GM23248 (cell line): Measurements from ENCODE around the gene ELK1. TPM values are rescaled to one million over a fixed set of nuclear protein-coding genes. Genes with fewer than 3 reads are reported as not detected.
A peak's percentile ranks its signal among the peaks of the same experiment; 100 is the strongest.

Experiments
- DNase-seq: peaks from one replicate; pipeline ENCODE4 v3.0.0-alpha.2; 2015
- H2AFZ ChIP-seq: fragments of 200-600 bp; sonication (generic); 2 replicates; pipeline ENCODE4 v1.6.1; 2016; ENCODE audit warnings: antibody characterized with exemption
- H3F3A ChIP-seq: fragments of 200-600 bp; sonication (generic); 2 replicates; pipeline ENCODE4 v1.6.1; 2016; ENCODE audit warnings: mild to moderate bottlenecking, antibody characterized with exemption, mixed run types; ENCODE audit not compliant: insufficient read depth
- H3K27ac ChIP-seq: fragments of 200-600 bp; sonication (generic); 2 replicates; pipeline ENCODE4 v1.5.1; 2016; ENCODE audit warnings: mild to moderate bottlenecking
- H3K27me3 ChIP-seq: fragments of 200-600 bp; sonication (generic); replicated peaks from 2 replicates; pipeline ENCODE4 v1.6.1; 2016; ENCODE audit warnings: mild to moderate bottlenecking; ENCODE audit not compliant: insufficient read depth
- H3K36me3 ChIP-seq: fragments of 200-600 bp; sonication (generic); 2 replicates; pipeline ENCODE4 v1.6.1; 2016; ENCODE audit warnings: low read depth, mild to moderate bottlenecking
- H3K4me1 ChIP-seq: fragments of 200-600 bp; sonication (generic); 2 replicates; pipeline ENCODE4 v1.6.1; 2016; ENCODE audit warnings: mild to moderate bottlenecking; ENCODE audit not compliant: insufficient read depth
- H3K4me2 ChIP-seq: fragments of 200-600 bp; sonication (generic); one replicate; pipeline ENCODE4 v1.6.1; 2016; ENCODE audit warnings: mild to moderate bottlenecking; ENCODE audit not compliant: unreplicated experiment
- H3K4me3 ChIP-seq: fragments of 200-600 bp; sonication (generic); 2 replicates; pipeline ENCODE4 v1.5.1; 2016; ENCODE audit warnings: mild to moderate bottlenecking
- H3K79me2 ChIP-seq: fragments of 200-600 bp; sonication (generic); 2 replicates; pipeline ENCODE4 v1.6.1; 2016; ENCODE audit warnings: mild to moderate bottlenecking; ENCODE audit not compliant: insufficient read depth
- H3K9ac ChIP-seq: fragments of 200-600 bp; sonication (generic); 2 replicates; pipeline ENCODE4 v1.6.1; 2016; ENCODE audit warnings: mild to moderate bottlenecking
- H3K9me2 ChIP-seq: fragments of 200-600 bp; sonication (generic); 2 replicates; pipeline ENCODE4 v1.6.1; 2016; ENCODE audit warnings: mixed run types, mild to moderate bottlenecking, moderate library complexity; ENCODE audit not compliant: insufficient read depth
- H3K9me3 ChIP-seq: fragments of 200-600 bp; sonication (generic); one replicate; pipeline ENCODE4 v1.6.1; 2017; ENCODE audit warnings: low read depth
- H4K20me1 ChIP-seq: fragments of 200-600 bp; sonication (generic); 2 replicates; pipeline ENCODE4 v1.6.0; 2016; ENCODE audit not compliant: insufficient read depth
- EZH2 ChIP-seq: fragments of 200-600 bp; sonication (generic); IDR thresholded peaks from 2 replicates; pipeline ENCODE4 v1.6.1; 2018; ENCODE audit warnings: antibody characterized with exemption, mild to moderate bottlenecking; ENCODE audit not compliant: insufficient read depth, poor library complexity, severe bottlenecking
- EZH2phosphoT487 ChIP-seq: fragments of 200-600 bp; sonication (generic); IDR thresholded peaks from 2 replicates; pipeline ENCODE4 v1.6.1; 2018; ENCODE audit warnings: antibody characterized with exemption, moderate library complexity, mild to moderate bottlenecking, low read depth; ENCODE audit not compliant: insufficient read depth
- WGBS, 2 experiments: methylation state at CpG; one replicate each; pipeline ENCODE4 v1.1.6; 2015 to 2017; ENCODE audit warnings: low lambda C conversion rate in 2 of 2, low coverage in 1 of 2; ENCODE audit errors: missing lambda C conversion rate in 2 of 2; 5-methylcytosine and 5-hydroxymethylcytosine counted together
- in situ Hi-C: fragments of 300-500 bp; cut with MboI; formaldehyde crosslinking; loops from 2 replicates; pipeline ENCODE4 v1.15.0; 2020
- polyA plus RNA-seq: library from polyadenylated mRNA; unstranded; fragments of >200 nt; fragmentation: Nextera tagmentation; extraction: Ambion mirVana; gene quantifications from 2 replicates; pipeline ENCODE4 v1.2.1, GENCODE V29; 2016
- total RNA-seq: library from RNA; depleted of rRNA; stranded (reverse); fragments of >200 nt; shearing (Covaris generic); gene quantifications from 2 replicates; pipeline ENCODE4 v1.2.3, GENCODE V29; 2014; rRNA removed

The ELK1 gene, protein sequence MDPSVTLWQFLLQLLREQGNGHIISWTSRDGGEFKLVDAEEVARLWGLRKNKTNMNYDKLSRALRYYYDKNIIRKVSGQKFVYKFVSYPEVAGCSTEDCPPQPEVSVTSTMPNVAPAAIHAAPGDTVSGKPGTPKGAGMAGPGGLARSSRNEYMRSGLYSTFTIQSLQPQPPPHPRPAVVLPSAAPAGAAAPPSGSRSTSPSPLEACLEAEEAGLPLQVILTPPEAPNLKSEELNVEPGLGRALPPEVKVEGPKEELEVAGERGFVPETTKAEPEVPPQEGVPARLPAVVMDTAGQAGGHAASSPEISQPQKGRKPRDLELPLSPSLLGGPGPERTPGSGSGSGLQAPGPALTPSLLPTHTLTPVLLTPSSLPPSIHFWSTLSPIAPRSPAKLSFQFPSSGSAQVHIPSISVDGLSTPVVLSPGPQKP
- total RNA-seq, result 35.3 and 46.6 TPM in 2 replicates
- polyA plus RNA-seq, result 47.7 and 49.5 TPM in 2 replicates

DNA sequence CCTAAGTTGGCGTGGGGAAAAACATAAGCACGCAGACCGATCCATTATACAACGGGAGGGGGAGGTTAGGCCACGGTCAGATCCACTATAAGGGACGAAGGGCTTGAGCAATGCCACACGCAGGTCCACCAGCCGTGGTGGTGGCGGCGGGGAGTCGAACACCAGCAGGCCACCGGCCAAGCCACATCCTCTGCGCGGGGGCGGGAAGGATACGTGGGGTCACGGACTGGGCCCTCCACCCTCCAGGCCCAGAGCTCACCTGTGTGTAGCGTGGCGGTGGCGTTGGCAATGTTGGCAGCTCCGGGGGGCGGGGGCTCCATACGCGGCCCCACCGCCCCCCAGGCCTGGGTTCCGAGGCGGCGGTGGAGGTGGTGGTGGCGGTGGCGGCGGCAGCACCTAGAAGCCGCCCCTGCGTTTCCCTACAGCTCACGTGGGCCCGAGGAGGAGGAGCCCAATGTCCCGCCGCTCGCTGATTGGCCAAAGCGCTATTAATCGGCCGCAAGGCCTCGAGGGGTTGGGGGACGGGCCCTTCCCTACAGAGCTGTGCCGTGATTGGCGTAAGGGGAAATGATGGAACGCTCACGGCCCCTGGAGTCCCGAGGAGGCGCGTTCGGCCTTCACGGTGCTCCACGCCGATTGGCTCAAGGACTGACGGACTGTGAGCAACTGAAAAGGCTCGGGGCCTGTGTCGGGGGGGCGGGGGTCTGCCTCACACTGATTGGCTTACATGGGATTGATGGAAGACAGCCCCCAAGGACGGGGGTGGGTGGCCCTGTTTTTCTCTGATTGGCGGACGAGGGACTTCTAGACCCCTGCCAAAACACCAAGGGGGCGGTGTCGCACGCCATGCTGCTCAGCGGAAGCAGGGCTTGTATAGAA, at the start of gene ELK1:
Gene ELK1 (minus strand): TSS at position 400 of the 879 bp plus-strand sequence. CDS start 9,122 bp downstream, outside the sequence.
- in situ Hi-C loops, result no loop called here
- 0 to 1% methylated on average over 17 to 29 of the region's 65 CpGs for WGBS, 2 experiments
- Histone ChIP-seq H3K27ac (peak within 1 kb of the TSS; percentile 94), H3K4me2 (peak within 1 kb of the TSS; percentile 71), H3K4me1 (peaks cover 9% of the 10 kb centered on the region), H3K4me3 (peak within 1 kb of the TSS; percentile 83), H3F3A (peaks cover 19% of the 10 kb centered on the region; the same call in 1 of the 2 replicates), H2AFZ (peak within 1 kb of the TSS; percentile 49; the same call in 1 of the 2 replicates), H4K20me1 (no peaks in the 10 kb centered on the region), H3K9me3 (no peaks in the 10 kb centered on the region), H3K9ac (peak within 1 kb of the TSS; percentile 94), H3K79me2 (peaks cover 39% of the 10 kb centered on the region), H3K9me2 (no peaks in the 10 kb centered on the region), H3K36me3 (no peaks in the 10 kb centered on the region), H3K27me3 (no peaks in the 10 kb centered on the region)
- peak; percentile 97 for DNase-seq
- no peak for TF ChIP-seq EZH2
- TF ChIP-seq EZH2phosphoT487, result no peak

DNA sequence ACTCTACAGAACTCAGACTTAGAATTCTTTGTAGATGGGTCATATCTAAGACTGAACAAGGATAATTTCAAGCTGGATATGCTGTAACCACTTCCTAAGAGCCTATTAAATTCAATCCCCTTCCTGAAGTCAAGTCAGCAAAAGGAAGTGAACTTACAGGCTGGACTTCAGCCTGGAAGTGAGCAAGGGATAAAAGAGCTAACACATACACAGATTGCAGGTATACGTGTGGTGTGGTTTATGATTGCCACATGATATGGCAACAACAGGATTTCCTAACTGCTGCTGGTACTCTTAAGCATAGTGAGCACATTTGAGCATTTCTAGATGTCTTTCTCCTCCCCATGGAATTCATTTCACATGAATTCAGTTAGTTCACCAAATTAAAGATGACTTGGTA, 46.8 kb upstream of the ELK1 start:
- H3K4me1 ChIP-seq, result peaks cover 10% of the 10 kb centered on the region
- H3K4me3 ChIP-seq, result no peak overlapping the region
- TF ChIP-seq EZH2phosphoT487 (no peak), EZH2 (no peak)
- H4K20me1 ChIP-seq, result no peaks in the 10 kb centered on the region
- no peak overlapping the region for H2AFZ ChIP-seq
- no peaks in the 10 kb centered on the region for H3F3A ChIP-seq
- H3K27ac ChIP-seq, result peak overlapping the region; percentile 21; the same call in 1 of the 2 replicates
- no peaks in the 10 kb centered on the region for H3K36me3 ChIP-seq
- no peak overlapping the region for H3K9ac ChIP-seq
- WGBS, 2 experiments, result 38 to 45% methylated on average over 1 of the region's 1 CpG
- no peaks in the 10 kb centered on the region for H3K9me3 ChIP-seq
- peak; percentile 41 for DNase-seq
- H3K9me2 ChIP-seq, result no peaks in the 10 kb centered on the region
- H3K79me2 ChIP-seq, result no peaks in the 10 kb centered on the region
- H3K4me2 ChIP-seq, result no peak overlapping the region
- in situ Hi-C loops, result no loop called here
- no peaks in the 10 kb centered on the region for H3K27me3 ChIP-seq

DNA sequence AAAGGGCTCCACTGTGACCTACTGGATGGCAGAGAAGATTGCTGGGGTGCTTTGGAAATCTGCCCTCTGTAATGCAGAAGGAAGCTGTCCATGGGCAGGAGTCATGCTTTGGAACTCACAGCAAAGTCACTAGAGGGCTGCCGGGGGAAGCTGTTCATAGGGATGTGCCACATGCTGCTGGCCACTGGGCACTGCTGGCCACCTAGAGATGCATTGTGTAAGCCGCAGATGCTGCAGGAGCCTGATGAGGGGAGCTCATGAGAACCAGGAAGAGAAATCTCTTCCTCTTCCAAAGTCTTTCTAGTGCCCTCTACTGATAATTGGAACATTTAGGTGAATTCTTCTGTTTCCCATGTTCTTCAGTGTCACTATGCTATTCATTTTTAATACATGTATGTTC, 39.8 kb upstream of the ELK1 start:
- Histone ChIP-seq H3K9me3 (no peaks in the 10 kb centered on the region), H3K4me1 (no peaks in the 10 kb centered on the region), H3K27ac (no peak overlapping the region), H3K4me3 (no peak overlapping the region), H3K36me3 (no peaks in the 10 kb centered on the region), H3K9ac (no peak overlapping the region), H3K4me2 (no peak overlapping the region), H3K27me3 (no peaks in the 10 kb centered on the region), H2AFZ (no peak overlapping the region), H3K79me2 (no peaks in the 10 kb centered on the region), H3F3A (no peaks in the 10 kb centered on the region), H4K20me1 (no peaks in the 10 kb centered on the region), H3K9me2 (no peaks in the 10 kb centered on the region)
- peak; percentile 29 for DNase-seq
- 50% methylated on average over 2 of the region's 2 CpGs for WGBS, 2 experiments
- in situ Hi-C loops, result no loop called here
- no peak for TF ChIP-seq EZH2
- TF ChIP-seq EZH2phosphoT487, result no peak

DNA sequence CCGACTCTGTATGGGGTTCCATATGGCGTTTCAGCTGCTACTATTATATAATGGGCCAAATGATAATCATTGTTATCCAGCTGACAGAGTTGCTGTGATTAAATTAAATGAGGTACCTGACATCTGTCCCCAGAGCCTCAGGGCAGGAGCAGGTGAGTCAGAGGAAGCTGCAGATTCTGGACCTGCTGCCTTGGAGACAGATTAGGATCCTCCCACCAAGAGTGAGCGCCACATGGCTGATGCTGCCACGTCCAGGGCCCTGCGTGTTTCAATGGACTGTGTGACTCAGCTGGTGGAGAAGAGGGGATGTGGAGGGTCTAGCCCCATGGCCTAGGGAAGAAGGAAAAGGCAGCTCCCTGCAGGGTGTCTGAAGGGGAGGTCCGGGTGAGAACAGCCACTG, 36.9 kb upstream of the ELK1 start:
- Histone ChIP-seq H3K4me1 (no peaks in the 10 kb centered on the region), H3K79me2 (no peaks in the 10 kb centered on the region), H3F3A (no peaks in the 10 kb centered on the region), H3K9me2 (no peaks in the 10 kb centered on the region), H3K9me3 (no peaks in the 10 kb centered on the region), H3K36me3 (no peaks in the 10 kb centered on the region), H3K9ac (no peak overlapping the region), H3K27ac (no peak overlapping the region), H3K4me3 (no peak overlapping the region), H4K20me1 (no peaks in the 10 kb centered on the region), H3K4me2 (no peak overlapping the region), H2AFZ (no peak overlapping the region), H3K27me3 (no peaks in the 10 kb centered on the region)
- TF ChIP-seq EZH2 (no peak), EZH2phosphoT487 (no peak)
- no peak for DNase-seq
- in situ Hi-C loops, result no loop called here
- 48 to 58% methylated on average over 5 to 6 of the region's 6 CpGs for WGBS, 2 experiments
